ENCODE data around the gene LCLAT1. TPM values are rescaled to one million over a fixed set of nuclear protein-coding genes. Genes with fewer than 3 reads are reported as not detected.
"Not testable (repeated sequence)": the region's sequence is repeated elsewhere in the genome, so short reads cannot be mapped to it uniquely, and the experiment has no call there.

LCLAT1 gene
- total RNA-seq, 2 donors from 2014 or later = 18.8 to 28.2 TPM

DNA sequence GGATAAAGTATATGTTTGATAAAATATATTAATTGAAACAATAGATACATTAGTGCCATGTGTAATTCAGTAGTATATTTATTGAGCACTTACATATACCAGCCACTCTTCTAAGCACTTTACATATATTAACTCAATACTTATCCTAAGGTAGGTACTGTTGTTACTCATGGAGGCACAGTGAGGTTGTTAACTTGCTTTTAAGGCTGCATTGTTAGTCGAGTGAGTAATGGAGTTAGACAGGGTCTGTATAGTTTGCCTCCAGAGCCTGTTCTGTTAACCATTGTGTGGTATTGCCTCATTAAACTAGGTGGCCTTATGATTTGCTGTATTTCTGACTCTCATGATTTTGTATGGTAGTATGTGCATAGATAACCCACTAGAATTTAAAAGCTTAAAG, 44.2 kb downstream of the LCLAT1 start:
- Histone ChIP-seq H3K4me3 (no peak overlapping the region), H3K36me3 (no peaks in the 10 kb centered on the region), H3K4me1 (replicated peaks) (no peaks in the 10 kb centered on the region), H3K27me3 (replicated peaks; ENCODE audit: insufficient read depth) (no peaks in the 10 kb centered on the region), H3K27ac (no peak overlapping the region), H3K9me3 (no peaks in the 10 kb centered on the region)
- intact Hi-C loops (cut with DNase I) = no loop called here
- TF ChIP-seq, protein P1, sequence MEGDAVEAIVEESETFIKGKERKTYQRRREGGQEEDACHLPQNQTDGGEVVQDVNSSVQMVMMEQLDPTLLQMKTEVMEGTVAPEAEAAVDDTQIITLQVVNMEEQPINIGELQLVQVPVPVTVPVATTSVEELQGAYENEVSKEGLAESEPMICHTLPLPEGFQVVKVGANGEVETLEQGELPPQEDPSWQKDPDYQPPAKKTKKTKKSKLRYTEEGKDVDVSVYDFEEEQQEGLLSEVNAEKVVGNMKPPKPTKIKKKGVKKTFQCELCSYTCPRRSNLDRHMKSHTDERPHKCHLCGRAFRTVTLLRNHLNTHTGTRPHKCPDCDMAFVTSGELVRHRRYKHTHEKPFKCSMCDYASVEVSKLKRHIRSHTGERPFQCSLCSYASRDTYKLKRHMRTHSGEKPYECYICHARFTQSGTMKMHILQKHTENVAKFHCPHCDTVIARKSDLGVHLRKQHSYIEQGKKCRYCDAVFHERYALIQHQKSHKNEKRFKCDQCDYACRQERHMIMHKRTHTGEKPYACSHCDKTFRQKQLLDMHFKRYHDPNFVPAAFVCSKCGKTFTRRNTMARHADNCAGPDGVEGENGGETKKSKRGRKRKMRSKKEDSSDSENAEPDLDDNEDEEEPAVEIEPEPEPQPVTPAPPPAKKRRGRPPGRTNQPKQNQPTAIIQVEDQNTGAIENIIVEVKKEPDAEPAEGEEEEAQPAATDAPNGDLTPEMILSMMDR (IDR thresholded peaks at IDR 0.05) = no peak
- TF ChIP-seq POLR2A (IDR thresholded peaks at IDR 0.05) (no peak), POLR2AphosphoS5 (IDR thresholded peaks at IDR 0.05) (no peak)
- DNase-seq (ENCODE audit: low spot score) = no peak
- WGBS = 61% methylated on average over 1 of the region's 1 CpG

DNA sequence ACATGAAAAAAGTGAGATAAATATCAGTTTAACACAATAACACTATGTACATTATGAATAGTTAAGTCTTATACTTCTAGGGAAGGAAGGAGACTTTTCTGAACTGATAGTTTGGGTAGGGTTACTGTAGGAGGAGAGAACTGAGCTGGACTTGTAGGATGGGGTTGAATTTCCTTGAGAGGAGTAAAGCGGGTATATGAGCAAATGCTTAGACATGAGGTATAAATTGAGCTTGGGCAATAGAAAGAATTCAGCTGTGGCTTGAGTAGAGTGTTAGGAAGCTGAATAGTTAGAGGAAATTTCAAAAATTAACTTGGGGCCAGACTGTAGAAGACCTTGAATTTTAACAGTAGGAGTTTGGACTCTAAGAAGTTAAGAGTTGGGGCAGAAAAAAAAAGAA, 45.1 kb downstream of the LCLAT1 start:
- Histone ChIP-seq H3K4me3 (no peak overlapping the region), H3K9me3 (no peaks in the 10 kb centered on the region), H3K27ac (no peak overlapping the region), H3K4me1 (replicated peaks) (no peaks in the 10 kb centered on the region), H3K27me3 (replicated peaks; ENCODE audit: insufficient read depth) (no peaks in the 10 kb centered on the region), H3K36me3 (no peaks in the 10 kb centered on the region)
- no peak for DNase-seq (ENCODE audit: low spot score)
- TF ChIP-seq, protein P1 (IDR thresholded peaks at IDR 0.05) = no peak
- no peak for TF ChIP-seq POLR2A (IDR thresholded peaks at IDR 0.05)
- TF ChIP-seq POLR2AphosphoS5 (IDR thresholded peaks at IDR 0.05) = no peak
- WGBS = 91% methylated on average over 1 of the region's 1 CpG
- intact Hi-C loops (cut with DNase I) = no loop called here

DNA sequence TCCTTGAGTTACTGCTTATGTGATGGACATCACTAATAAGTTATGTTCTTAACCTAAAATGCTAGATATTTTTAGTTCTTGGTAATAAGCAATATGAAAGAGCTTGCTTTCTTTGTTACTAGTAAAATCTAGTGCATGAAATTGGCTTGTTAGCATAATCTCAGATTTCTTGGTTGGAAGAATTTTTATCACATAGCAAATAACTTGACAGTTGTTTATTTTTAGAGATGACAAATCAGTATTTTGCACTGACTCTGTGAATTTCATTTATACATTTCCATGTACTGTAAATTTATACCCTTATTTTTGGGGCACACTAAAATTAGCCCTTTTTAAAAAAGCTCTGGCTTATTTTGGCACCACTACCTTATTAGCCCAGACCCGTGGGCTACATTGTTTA, 45.6 kb downstream of the LCLAT1 start:
- Histone ChIP-seq H3K36me3 (no peaks in the 10 kb centered on the region), H3K9me3 (no peaks in the 10 kb centered on the region), H3K27me3 (replicated peaks; ENCODE audit: insufficient read depth) (no peaks in the 10 kb centered on the region), H3K4me3 (no peak overlapping the region), H3K4me1 (replicated peaks) (no peaks in the 10 kb centered on the region), H3K27ac (no peak overlapping the region)
- 14% methylated on average over 1 of the region's 1 CpG for WGBS
- TF ChIP-seq, protein P1 (IDR thresholded peaks at IDR 0.05) = no peak
- TF ChIP-seq POLR2A (IDR thresholded peaks at IDR 0.05) (no peak), POLR2AphosphoS5 (IDR thresholded peaks at IDR 0.05) (no peak)
- DNase-seq (ENCODE audit: low spot score) = no peak
- intact Hi-C loops (cut with DNase I) = no loop called here

DNA sequence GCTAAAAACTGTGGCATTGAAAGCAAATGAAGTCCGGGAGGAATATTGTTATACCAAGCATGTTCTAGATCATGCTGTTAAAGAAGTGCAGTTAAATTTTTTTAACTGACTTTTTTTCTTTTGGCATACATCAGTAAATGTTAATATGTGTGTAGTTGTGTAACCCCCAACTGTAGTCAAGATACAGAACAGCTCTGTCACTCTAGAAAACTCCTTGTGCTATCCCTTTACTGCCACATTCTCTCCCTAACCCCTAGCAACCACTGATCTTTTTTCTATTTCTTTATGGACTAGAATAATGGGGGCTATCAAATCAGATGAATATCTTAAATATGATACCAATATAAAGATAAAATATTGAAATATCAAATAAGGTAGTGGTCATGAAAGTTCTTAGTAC, 46.4 kb downstream of the LCLAT1 start:
- Histone ChIP-seq H3K27me3 (replicated peaks; ENCODE audit: insufficient read depth) (no peaks in the 10 kb centered on the region), H3K36me3 (no peaks in the 10 kb centered on the region), H3K27ac (no peak overlapping the region), H3K4me1 (replicated peaks) (no peaks in the 10 kb centered on the region), H3K4me3 (no peak overlapping the region), H3K9me3 (no peaks in the 10 kb centered on the region)
- intact Hi-C loops (cut with DNase I) = no loop called here
- 47% methylated on average over 1 of the region's 1 CpG for WGBS
- no peak for DNase-seq (ENCODE audit: low spot score)
- TF ChIP-seq POLR2AphosphoS5 (IDR thresholded peaks at IDR 0.05) (no peak), POLR2A (IDR thresholded peaks at IDR 0.05) (no peak)
- TF ChIP-seq, protein P1 (IDR thresholded peaks at IDR 0.05) = no peak

DNA sequence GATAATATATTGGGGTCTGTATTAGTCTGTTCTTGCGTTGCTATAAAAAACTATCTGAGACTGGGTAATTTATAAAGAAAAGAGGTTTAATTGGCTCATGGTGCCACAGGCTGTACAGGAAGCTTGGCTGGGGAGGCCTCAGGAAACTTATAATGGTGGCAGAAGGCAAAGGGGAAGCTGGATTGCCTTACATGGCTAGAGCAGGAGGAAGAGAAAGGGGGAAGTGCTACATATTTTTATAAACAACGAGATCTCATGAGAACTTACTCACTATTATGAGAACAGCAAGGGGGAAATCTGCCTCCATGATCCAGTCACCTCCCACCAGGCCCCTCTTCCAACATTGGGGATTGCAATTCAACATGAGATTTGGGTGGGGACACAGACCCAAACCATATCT, 48.9 kb downstream of the LCLAT1 start:
- H3K27me3 ChIP-seq (replicated peaks; ENCODE audit: insufficient read depth); H3K36me3 ChIP-seq; DNase-seq (ENCODE audit: low spot score); intact Hi-C loops (cut with DNase I); H3K4me3 ChIP-seq; H3K9me3 ChIP-seq; H3K27ac ChIP-seq; H3K4me1 ChIP-seq (replicated peaks): not testable (repeated sequence)
- 87% methylated on average over 2 of the region's 2 CpGs for WGBS

All from prostate gland (tissue), 2 donors.